Endothelial cell of umbilical vein (primary cell): ENCODE data around the gene RBMS1.
"Not testable (repeated sequence)": the region's sequence is repeated elsewhere in the genome, so short reads cannot be mapped to it uniquely, and the experiment has no call there.

Experiments
- CTCF ChIP-seq, 2 donors: IDR thresholded peaks; 1 replicate in 1 of 2; 2 replicates in 1 of 2; pipeline ENCODE4 v1.5.1; 2011; ENCODE audit warnings: low read length in 2 of 2, mild to moderate bottlenecking in 2 of 2, moderate library complexity in 2 of 2, control low read depth in 1 of 2, inconsistent platforms in 1 of 2, low read depth in 1 of 2; ENCODE audit not compliant: insufficient read depth in 1 of 2; ENCODE audit errors: extremely low read depth in 1 of 2
- EZH2 ChIP-seq: IDR thresholded peaks from 2 replicates; pipeline ENCODE4 v1.6.1; 2012; ENCODE audit warnings: borderline replicate concordance, low read depth, mild to moderate bottlenecking, moderate library complexity, low read length, inconsistent platforms; ENCODE audit not compliant: severe bottlenecking
- POLR2A ChIP-seq: IDR thresholded peaks from 2 replicates; pipeline ENCODE4 v1.6.1; 2012; ENCODE audit warnings: low read depth, mild to moderate bottlenecking, control low read depth, low read length
- POLR2AphosphoS5 ChIP-seq: IDR thresholded peaks from 2 replicates; pipeline ENCODE4 v1.6.1; 2012; ENCODE audit warnings: low read depth, mild to moderate bottlenecking, control low read depth, low read length, moderate library complexity; ENCODE audit not compliant: insufficient read depth

GRCh38 chr2:160421646-160422501 is 71.7 kb downstream of the RBMS1 start:
- not testable (repeated sequence) for TF ChIP-seq CTCF (IDR thresholded peaks at IDR 0.05; ENCODE audit: extremely low read depth in 1 of 2, insufficient read depth in 1 of 2, low read depth in 1 of 2, low read length in 2 of 2); EZH2; POLR2AphosphoS5; POLR2A
